Lower leg skin (tissue), 4 donors: ENCODE results near the gene IFI35. TPM values are rescaled to one million over a fixed set of nuclear protein-coding genes. Genes with fewer than 3 reads are reported as not detected.
"Not testable (repeated sequence)": the region's sequence is repeated elsewhere in the genome, so short reads cannot be mapped to it uniquely, and the experiment has no call there.

Experiments
- DNase-seq, 2 donors: peaks; one replicate each; pipeline ENCODE4 v3.0.0-alpha.2; 2019; ENCODE audit warnings: low spot score in 2 of 2
- H3K4me3 ChIP-seq: fragments of 200-600 bp; sonication (generic); 2 replicates; pipeline ENCODE4 v1.5.1; 2017; ENCODE audit warnings: mild to moderate bottlenecking, low read depth; ENCODE audit not compliant: poor library complexity, severe bottlenecking
- CTCF ChIP-seq, 3 donors: fragments of 450-650 bp; IDR thresholded peaks; one replicate each; pipeline ENCODE4 v1.5.1; 2016; ENCODE audit warnings: antibody characterized with exemption in 3 of 3, mild to moderate bottlenecking in 3 of 3, moderate library complexity in 2 of 3
- POLR2A ChIP-seq, 2 donors: fragments of 450-650 bp; IDR thresholded peaks; one replicate each; pipeline ENCODE4 v1.6.1; 2016 to 2017; ENCODE audit warnings: antibody characterized with exemption in 2 of 2, mild to moderate bottlenecking in 1 of 2, moderate library complexity in 1 of 2
- WGBS, 2 donors: methylation state at CpG; one replicate each; pipeline ENCODE4 v1.1.5; 2018; 5-methylcytosine and 5-hydroxymethylcytosine counted together
- intact Hi-C: fragments of 100-400 bp; cut with DNase I; formaldehyde crosslinking; loops from one replicate; pipeline ENCODE4 v1.15.0; 2023; ENCODE audit warnings: low total_unique reads
- total RNA-seq, 4 donors: library from RNA; depleted of rRNA; stranded (reverse); fragments of >200 nt; gene quantifications; one replicate each; pipeline ENCODE4 v1.1.0, GENCODE V29; 2016

Gene IFI35
- total RNA-seq, 4 donors from 2014 or later, result 7.6 to 18.5 (median 16.9) TPM

- TF ChIP-seq CTCF (IDR thresholded peaks at IDR 0.05) (no peak), POLR2A (IDR thresholded peaks at IDR 0.05) (no peak)
- DNase-seq, result no peak
- intact Hi-C loops, result loop anchor here (5.0 kb wide), 1 partner anchor 150 kb away; no protein-coding TSS in a partner anchor
- WGBS, 2 donors, result 24 to 39% methylated on average over 5 of the region's 5 CpGs
- no peak overlapping the region for H3K4me3 ChIP-seq
Observed at GRCh38 chr17:42997390-42997983, 9.1 kb upstream of the IFI35 start.

- TF ChIP-seq POLR2A (IDR thresholded peaks at IDR 0.05), result no peak
- TF ChIP-seq CTCF (IDR thresholded peaks at IDR 0.05), result peak in 1 of 3 donors; percentile 93
- 0 to 1% methylated on average over 47 to 49 of the region's 49 CpGs for WGBS, 2 donors
- DNase-seq, result peak; percentile 100
- intact Hi-C loops, result loop anchor here (5.0 kb wide), 1 partner anchor 151 kb away; no protein-coding TSS in a partner anchor
- peak within 1 kb of the TSS; percentile 87 for H3K4me3 ChIP-seq
Observed at GRCh38 chr17:42997984-42998938, 8.3 kb upstream of the IFI35 start, which contains the start of gene RPL27. Gene RPL27 (plus strand): TSS chr17:42998419. CDS start chr17:42998751, 332 bp downstream.

- WGBS, 2 donors, result 11 to 15% methylated on average over 9 to 10 of the region's 10 CpGs
- no peak for TF ChIP-seq CTCF (IDR thresholded peaks at IDR 0.05)
- no peak for TF ChIP-seq POLR2A (IDR thresholded peaks at IDR 0.05)
- intact Hi-C loops, result loop anchor here (5.0 kb wide), 1 partner anchor 152 kb away; no protein-coding TSS in a partner anchor
- peak overlapping the region; percentile 87 for H3K4me3 ChIP-seq
- no peak for DNase-seq
Observed at GRCh38 chr17:42999003-42999525, 7.5 kb upstream of the IFI35 start.

- DNase-seq, intact Hi-C loops, H3K4me3 ChIP-seq: not testable (repeated sequence)
- 94 to 95% methylated on average over 13 of the region's 13 CpGs for WGBS, 2 donors
Observed at GRCh38 chr17:43000894-43001293, 5.7 kb upstream of the IFI35 start.

- TF ChIP-seq CTCF (IDR thresholded peaks at IDR 0.05), result no peak
- no peak for TF ChIP-seq POLR2A (IDR thresholded peaks at IDR 0.05)
- WGBS, 2 donors, result 68 to 70% methylated on average over 5 of the region's 5 CpGs
- intact Hi-C loops, result no loop called here
- H3K4me3 ChIP-seq, result no peak overlapping the region
- DNase-seq, result no peak
Observed at GRCh38 chr17:43003542-43004172, 2.9 kb upstream of the IFI35 start.
